HepG2 (cell line): ENCODE measurements around the gene DAD1. TPM values are rescaled to one million over a fixed set of nuclear protein-coding genes. Genes with fewer than 3 reads are reported as not detected.

Experiments
- GTF3A ChIP-seq: sonication (generic); formaldehyde crosslinking; conservative IDR thresholded peaks from 2 replicates; pipeline ENCODE4 v1.4.0; 2020; ENCODE audit warnings: mild to moderate bottlenecking, missing genetic modification reagents
- HMG20A ChIP-seq: IDR thresholded peaks from 2 replicates; pipeline ENCODE4 v1.6.1; 2016; ENCODE audit warnings: borderline replicate concordance
- KDM1A ChIP-seq: IDR thresholded peaks from 2 replicates; pipeline ENCODE4 v1.6.1; 2016; ENCODE audit warnings: missing compliant biosample characterization
- KDM5A ChIP-seq: fragments of 200-600 bp; sonication (generic); IDR thresholded peaks from 2 replicates; pipeline ENCODE4 v1.7.0; 2018; ENCODE audit warnings: antibody characterized with exemption, mild to moderate bottlenecking, low read length, borderline replicate concordance
- KLF6 ChIP-seq: IDR thresholded peaks from 2 replicates; pipeline ENCODE4 v1.8.0; 2016; ENCODE audit warnings: missing biosample characterization, missing genetic modification reagents
- PBX2 ChIP-seq: IDR thresholded peaks from 2 replicates; pipeline ENCODE4 v1.6.1; 2016; ENCODE audit warnings: control low read depth
- PCBP2 ChIP-seq: fragments of 200-400 bp; formaldehyde crosslinking; optimal IDR thresholded peaks from 2 replicates; pipeline ENCODE3; 2018; ENCODE audit warnings: low read length, low read depth; ENCODE audit not compliant: poor library complexity, severe bottlenecking
- STAG1 ChIP-seq: sonication (generic); formaldehyde crosslinking; IDR thresholded peaks from 2 replicates; pipeline ENCODE4 v1.4.0; 2020; ENCODE audit warnings: missing genetic modification reagents
- ZKSCAN1 ChIP-seq: fragments of 150-350 bp; IDR thresholded peaks from 2 replicates; pipeline ENCODE4 v1.6.1; 2014; ENCODE audit warnings: low read length
- ZNF207 ChIP-seq: fragments of 450-650 bp; IDR thresholded peaks from 2 replicates; pipeline ENCODE4 v1.6.1; 2016; ENCODE audit warnings: antibody characterized with exemption, borderline replicate concordance
- ZNF276 ChIP-seq: sonication (generic); formaldehyde crosslinking; IDR thresholded peaks from 2 replicates; pipeline ENCODE4 v1.4.0; 2020; ENCODE audit warnings: mild to moderate bottlenecking, low read depth, missing genetic modification reagents
- polyA plus RNA-seq, 8 experiments: library from polyadenylated mRNA; depleted of rRNA in 3 of 8; stranded (reverse) in 7 of 8; unstranded in 1 of 8; fragments of >200 nt; fragmentation: Illumina TruSeq in 4 of 8; extraction: Trizol in 4 of 8; gene quantifications; 2 replicates each; pipeline versions ENCODE4 v1.2.1 to v1.2.3, GENCODE V29; 2011 to 2016; ENCODE audit warnings: low read depth in 4 of 8, missing spikeins in 1 of 8, mixed read lengths in 1 of 8; ENCODE audit not compliant: insufficient read depth in 1 of 8
- total RNA-seq, 5 experiments: library from RNA; depleted of rRNA; stranded (reverse); fragments of >200 nt; fragmentation: Illumina TruSeq; extraction: Trizol; gene quantifications; 2 replicates each; pipeline ENCODE4 v1.2.3, GENCODE V29; 2016; ENCODE audit warnings: low read depth in 1 of 5
- TF ChIP-seq, protein P1 (sequence below): sonication (generic); formaldehyde crosslinking; IDR thresholded peaks from 2 replicates; pipeline ENCODE4 v1.4.0; 2020; ENCODE audit warnings: missing genetic modification reagents
- TF ChIP-seq, protein P2 (sequence below): sonication (generic); formaldehyde crosslinking; conservative IDR thresholded peaks from 2 replicates; pipeline ENCODE4 v1.8.0; 2022; ENCODE audit warnings: low read depth, missing genetic modification reagents
- TF ChIP-seq, protein P3 (sequence below): sonication (generic); formaldehyde crosslinking; IDR thresholded peaks from 2 replicates; pipeline ENCODE4 v1.4.0; 2020; ENCODE audit warnings: missing genetic modification reagents
- TF ChIP-seq, protein P4 (sequence below): sonication (generic); formaldehyde crosslinking; IDR thresholded peaks from 2 replicates; pipeline ENCODE4 v1.8.1; 2022; ENCODE audit warnings: low read depth, mild to moderate bottlenecking, missing genetic modification reagents
- TF ChIP-seq, protein P5 (sequence below): sonication (generic); formaldehyde crosslinking; IDR thresholded peaks from 2 replicates; pipeline ENCODE4 v1.4.0; 2020; ENCODE audit warnings: missing genetic modification reagents, mild to moderate bottlenecking, borderline replicate concordance
- TF ChIP-seq, protein P6 (sequence below): sonication (generic); formaldehyde crosslinking; IDR thresholded peaks from 2 replicates; pipeline ENCODE4 v1.4.0; 2020; ENCODE audit warnings: missing genetic modification reagents

DAD1 gene
- total and polyA plus RNA-seq, 2 of the 13 experiments (the other 11 are each of a cell fraction or from before 2014, with no cell fraction given) = 558 to 626 TPM

GRCh38 chr14:22570132-22570949 lies 18.7 kb downstream of the DAD1 start (continued):
- TF ChIP-seq ZNF276 (CRISPR knock-in tag) (no peak), KDM5A (no peak), HMG20A (CRISPR knock-in tag) (no peak), PBX2 (CRISPR knock-in tag) (no peak), ZNF207 (no peak), KDM1A (CRISPR knock-in tag) (no peak), PCBP2 (no peak), GTF3A (CRISPR knock-in tag) (no peak; the same call in 1 of the 2 replicates), STAG1 (peak; percentile 94), KLF6 (CRISPR knock-in tag) (0 out of 2 replicates have a peak, but pooled peaks have one; percentile 51), ZKSCAN1 (no peak)
- TF ChIP-seq, protein P1, sequence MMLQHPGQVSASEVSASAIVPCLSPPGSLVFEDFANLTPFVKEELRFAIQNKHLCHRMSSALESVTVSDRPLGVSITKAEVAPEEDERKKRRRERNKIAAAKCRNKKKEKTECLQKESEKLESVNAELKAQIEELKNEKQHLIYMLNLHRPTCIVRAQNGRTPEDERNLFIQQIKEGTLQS (CRISPR knock-in tag) = no peak
- TF ChIP-seq, protein P2, sequence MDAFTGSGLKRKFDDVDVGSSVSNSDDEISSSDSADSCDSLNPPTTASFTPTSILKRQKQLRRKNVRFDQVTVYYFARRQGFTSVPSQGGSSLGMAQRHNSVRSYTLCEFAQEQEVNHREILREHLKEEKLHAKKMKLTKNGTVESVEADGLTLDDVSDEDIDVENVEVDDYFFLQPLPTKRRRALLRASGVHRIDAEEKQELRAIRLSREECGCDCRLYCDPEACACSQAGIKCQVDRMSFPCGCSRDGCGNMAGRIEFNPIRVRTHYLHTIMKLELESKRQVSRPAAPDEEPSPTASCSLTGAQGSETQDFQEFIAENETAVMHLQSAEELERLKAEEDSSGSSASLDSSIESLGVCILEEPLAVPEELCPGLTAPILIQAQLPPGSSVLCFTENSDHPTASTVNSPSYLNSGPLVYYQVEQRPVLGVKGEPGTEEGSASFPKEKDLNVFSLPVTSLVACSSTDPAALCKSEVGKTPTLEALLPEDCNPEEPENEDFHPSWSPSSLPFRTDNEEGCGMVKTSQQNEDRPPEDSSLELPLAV (CRISPR knock-in tag) = no peak
- TF ChIP-seq, protein P3, sequence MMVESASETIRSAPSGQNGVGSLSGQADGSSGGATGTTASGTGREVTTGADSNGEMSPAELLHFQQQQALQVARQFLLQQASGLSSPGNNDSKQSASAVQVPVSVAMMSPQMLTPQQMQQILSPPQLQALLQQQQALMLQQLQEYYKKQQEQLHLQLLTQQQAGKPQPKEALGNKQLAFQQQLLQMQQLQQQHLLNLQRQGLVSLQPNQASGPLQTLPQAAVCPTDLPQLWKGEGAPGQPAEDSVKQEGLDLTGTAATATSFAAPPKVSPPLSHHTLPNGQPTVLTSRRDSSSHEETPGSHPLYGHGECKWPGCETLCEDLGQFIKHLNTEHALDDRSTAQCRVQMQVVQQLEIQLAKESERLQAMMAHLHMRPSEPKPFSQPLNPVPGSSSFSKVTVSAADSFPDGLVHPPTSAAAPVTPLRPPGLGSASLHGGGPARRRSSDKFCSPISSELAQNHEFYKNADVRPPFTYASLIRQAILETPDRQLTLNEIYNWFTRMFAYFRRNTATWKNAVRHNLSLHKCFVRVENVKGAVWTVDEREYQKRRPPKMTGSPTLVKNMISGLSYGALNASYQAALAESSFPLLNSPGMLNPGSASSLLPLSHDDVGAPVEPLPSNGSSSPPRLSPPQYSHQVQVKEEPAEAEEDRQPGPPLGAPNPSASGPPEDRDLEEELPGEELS = 0 out of 2 replicates have a peak, but pooled peaks have one; percentile 36
- TF ChIP-seq, protein P4, sequence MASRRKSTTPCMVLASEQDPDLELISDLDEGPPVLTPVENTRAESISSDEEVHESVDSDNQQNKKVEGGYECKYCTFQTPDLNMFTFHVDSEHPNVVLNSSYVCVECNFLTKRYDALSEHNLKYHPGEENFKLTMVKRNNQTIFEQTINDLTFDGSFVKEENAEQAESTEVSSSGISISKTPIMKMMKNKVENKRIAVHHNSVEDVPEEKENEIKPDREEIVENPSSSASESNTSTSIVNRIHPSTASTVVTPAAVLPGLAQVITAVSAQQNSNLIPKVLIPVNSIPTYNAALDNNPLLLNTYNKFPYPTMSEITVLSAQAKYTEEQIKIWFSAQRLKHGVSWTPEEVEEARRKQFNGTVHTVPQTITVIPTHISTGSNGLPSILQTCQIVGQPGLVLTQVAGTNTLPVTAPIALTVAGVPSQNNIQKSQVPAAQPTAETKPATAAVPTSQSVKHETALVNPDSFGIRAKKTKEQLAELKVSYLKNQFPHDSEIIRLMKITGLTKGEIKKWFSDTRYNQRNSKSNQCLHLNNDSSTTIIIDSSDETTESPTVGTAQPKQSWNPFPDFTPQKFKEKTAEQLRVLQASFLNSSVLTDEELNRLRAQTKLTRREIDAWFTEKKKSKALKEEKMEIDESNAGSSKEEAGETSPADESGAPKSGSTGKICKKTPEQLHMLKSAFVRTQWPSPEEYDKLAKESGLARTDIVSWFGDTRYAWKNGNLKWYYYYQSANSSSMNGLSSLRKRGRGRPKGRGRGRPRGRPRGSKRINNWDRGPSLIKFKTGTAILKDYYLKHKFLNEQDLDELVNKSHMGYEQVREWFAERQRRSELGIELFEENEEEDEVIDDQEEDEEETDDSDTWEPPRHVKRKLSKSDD (CRISPR knock-in tag) = no peak
- TF ChIP-seq, protein P5, sequence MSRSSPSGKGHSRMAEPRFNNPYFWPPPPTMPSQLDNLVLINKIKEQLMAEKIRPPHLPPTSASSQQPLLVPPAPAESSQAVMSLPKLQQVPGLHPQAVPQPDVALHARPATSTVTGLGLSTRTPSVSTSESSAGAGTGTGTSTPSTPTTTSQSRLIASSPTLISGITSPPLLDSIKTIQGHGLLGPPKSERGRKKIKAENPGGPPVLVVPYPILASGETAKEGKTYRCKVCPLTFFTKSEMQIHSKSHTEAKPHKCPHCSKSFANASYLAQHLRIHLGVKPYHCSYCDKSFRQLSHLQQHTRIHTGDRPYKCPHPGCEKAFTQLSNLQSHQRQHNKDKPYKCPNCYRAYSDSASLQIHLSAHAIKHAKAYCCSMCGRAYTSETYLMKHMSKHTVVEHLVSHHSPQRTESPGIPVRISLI = peak; percentile 39; the same call in 1 of the 2 replicates
- TF ChIP-seq, protein P6, sequence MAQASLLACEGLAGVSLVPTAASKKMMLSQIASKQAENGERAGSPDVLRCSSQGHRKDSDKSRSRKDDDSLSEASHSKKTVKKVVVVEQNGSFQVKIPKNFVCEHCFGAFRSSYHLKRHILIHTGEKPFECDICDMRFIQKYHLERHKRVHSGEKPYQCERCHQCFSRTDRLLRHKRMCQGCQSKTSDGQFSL = 0 out of 2 replicates have a peak, but pooled peaks have one; percentile 42
